NK-92 treated with Interleukin-12 subunit alpha and Interleukin-12 subunit beta, amount 100 ng/mL, for 24 hours (cell line): ENCODE data around the gene DIP2C.
"Not testable (repeated sequence)": the region's sequence is repeated elsewhere in the genome, so short reads cannot be mapped to it uniquely, and the experiment has no call there.

ENCODE experiments used
- DNase-seq: peaks from one replicate; lab custom pipeline; 2025; lab: John Stamatoyannopoulos, UW

DIP2C gene

GRCh38 chr10:479706-480497, 209.6 kb downstream of the DIP2C start:
- not testable (repeated sequence) for DNase-seq

- no peak for DNase-seq
Observed at GRCh38 chr10:478471-479245, 210.8 kb downstream of the DIP2C start.

DNA sequence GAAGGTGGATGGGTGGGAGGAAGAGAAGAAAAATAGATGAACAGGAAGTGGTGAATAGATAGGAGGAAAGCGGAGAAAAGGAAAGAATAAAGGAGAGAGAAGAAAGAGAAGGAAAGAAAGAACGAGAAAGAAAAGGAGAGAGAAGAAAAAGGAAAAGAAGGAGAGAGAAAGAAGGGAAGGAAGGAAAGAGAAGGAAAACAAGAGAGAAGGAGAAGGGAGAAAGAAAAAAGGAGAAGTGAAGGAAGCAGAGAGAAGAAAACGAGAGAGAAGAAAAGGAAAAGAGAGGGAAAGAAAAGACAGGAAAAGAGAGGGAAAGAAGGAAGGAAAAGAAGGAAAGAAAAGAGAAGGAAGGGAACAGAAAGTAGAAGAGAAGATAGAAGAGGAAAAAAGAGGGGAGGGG, 211.8 kb downstream of the DIP2C start:
- DNase-seq: no peak

DNA sequence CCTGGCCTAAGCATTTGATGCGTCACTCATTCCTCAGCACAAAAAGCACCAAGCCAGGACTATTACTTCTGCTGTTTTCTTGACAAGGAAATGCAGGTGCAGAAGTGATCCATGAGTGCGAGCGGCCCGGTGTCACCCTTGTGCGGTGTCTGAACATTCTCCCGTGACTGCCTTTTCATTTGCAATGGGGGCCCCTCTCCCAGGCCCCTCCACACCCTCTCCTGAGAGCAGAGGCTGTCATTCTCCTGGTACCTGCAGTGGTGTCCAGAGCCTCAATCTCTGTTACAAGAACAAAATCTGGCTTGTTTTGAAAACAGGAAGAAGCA, 213.1 kb downstream of the DIP2C start:
- DNase-seq: no peak

DNA sequence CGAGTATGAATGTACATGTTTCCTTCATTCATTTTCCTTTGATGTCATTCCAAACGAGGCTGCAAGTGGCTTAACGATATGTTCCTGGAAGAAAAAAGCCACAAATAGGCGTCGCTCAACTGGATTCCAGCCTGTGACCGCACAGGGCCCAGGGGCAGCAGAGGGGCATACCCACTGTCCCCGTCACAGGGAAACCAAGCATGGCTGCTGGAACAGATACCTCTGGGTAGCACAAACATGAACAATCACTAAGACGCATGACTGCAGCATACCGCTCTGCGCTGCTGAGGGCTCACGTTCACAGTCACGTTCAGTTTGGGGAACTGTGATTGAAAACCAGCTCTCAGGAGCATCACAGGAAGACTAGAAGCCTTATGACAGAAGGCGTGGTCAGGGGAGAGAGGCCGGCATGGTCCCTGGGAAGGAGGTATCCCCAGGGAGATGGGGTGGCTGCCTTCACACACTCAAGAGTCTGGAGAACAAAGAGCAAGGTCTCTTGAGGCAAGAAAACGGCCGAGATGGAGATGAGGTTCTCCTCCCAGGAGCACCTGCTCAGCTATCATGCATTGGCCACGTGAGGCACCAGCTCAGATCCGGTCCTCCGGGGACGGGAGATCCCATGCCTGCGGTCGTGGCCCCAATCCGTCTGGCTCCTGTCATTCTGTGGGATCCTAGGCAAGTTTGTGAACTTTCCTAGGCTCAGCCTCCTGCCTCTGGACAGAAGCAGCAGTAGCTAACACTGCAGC, 213.6 kb downstream of the DIP2C start:
- DNase-seq: no peak

GRCh38 chr10:474946-475345, 214.5 kb downstream of the DIP2C start:
- no peak for DNase-seq

- no peak for DNase-seq
Observed at GRCh38 chr10:474406-474805, 215.1 kb downstream of the DIP2C start.

DNA sequence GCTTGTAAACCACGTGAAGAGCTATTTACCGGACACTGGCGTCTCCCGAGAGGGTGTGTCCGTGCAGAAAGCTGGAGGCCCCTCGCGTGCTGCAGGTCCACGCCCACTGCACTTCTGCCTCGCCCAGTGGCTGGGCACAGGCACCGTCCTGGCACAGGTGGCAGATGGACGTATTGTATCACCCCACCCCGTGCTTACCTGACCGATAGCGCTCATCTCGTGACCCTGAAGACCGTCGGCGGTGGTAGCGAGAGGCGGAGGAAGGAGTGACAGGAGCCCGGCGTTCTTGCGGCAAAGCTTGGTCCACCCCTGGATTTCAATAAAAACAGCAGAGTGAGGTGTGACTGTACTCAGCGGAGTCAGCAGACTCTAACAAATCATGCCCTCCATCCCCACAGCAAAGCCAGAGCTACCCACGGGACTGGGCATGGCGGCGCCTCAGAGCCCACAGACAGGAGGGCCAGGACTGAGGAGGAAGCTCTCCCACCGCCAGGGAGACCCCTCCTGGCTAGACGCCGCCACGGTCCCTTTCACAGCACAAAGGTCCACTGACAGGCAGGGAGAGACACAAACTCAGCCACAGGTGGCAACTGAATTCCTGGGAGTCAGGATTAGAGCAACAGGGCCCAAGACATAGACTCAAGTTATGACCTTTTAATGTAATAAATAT, 217.1 kb downstream of the DIP2C start:
- no peak for DNase-seq

- DNase-seq: no peak
Observed at GRCh38 chr10:470339-471003, 219.0 kb downstream of the DIP2C start.

- DNase-seq: no peak
Observed at GRCh38 chr10:469947-470338, 219.5 kb downstream of the DIP2C start.

DNA sequence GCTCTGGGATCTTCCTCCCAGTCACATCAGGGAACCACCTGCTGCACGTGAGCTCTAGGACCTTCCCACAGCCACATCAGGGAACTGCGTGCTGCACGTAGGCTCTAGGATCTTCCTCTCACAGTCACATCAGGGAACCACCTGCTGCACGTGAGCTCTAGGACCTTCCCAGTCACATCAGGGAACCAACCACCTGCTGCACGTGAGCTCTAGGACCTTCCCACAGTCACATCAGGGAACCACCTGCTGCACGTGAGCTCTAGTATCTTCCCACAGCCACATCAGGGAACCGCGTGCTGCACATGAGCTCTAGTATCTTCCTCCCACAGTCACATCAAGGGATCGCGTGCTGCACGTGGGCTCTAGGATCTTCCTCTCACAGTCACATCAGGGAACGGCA, 229.7 kb downstream of the DIP2C start:
- DNase-seq: no peak

- DNase-seq: no peak
Observed at GRCh38 chr10:458421-458851, 231.0 kb downstream of the DIP2C start.

DNA sequence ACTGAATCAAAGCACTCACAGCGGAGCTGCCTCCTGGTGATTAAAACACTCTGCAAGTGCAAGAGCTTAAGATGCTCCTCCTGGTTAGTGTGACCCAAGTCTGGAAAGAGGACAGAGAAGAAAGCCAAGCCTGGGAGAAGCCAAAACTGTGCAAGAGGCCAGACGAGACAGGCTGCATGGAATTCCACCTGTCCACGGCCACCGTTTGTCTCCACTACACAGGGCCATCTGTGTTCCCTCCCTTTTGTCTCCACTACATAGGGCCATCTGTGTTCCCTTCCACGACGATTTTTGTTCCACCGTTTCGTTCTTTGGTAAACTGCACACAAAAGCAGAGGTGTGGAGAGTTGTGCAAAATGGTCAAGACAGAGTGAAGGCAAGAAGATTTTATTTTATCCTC, 233.0 kb downstream of the DIP2C start:
- DNase-seq: no peak

- no peak for DNase-seq
Observed at GRCh38 chr10:454860-455259, 234.6 kb downstream of the DIP2C start.

GRCh38 chr10:453647-454046, 235.8 kb downstream of the DIP2C start:
- DNase-seq: no peak

DNA sequence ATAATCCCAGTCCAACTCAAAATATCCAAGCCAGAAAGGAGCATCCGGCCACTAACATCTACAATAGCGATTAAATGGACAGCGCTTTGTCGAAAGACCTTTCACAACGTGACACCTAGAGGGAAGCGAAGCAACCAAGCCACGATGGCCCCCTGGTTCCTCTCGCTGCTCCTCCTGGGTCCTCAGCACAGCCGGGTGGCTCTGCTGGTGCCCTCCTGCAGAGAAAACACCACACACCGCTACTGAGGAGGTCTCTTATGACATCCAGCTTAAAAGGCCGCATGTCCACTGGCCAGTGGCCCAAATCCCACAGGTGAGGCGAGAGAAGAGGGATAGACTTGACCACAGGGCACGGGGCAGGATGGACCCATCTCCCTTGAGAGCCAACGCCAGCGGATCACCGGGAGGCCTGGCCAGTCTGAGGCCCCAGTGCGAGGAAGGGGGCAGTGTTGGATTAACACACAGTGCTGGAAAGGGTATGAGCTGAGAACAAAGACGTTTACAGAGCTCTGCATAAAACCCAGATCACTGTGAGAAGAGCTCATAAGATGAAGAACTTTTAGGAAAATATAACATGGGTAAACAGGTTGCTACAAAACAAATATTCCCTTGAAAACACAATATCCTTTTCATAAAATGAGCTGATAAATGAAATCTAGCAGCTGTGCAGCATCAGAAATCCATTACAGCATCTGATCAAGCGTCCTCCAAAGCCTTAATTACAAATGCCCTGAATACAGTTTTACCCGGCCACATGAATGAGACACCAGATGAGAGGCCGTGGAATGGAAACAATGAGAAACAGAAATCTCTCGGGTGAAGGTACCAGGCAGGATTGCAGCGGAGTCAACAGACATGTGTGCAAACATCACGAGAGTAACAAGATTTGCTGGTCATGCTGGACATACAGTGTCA, 236.7 kb downstream of the DIP2C start:
- no peak for DNase-seq

DNA sequence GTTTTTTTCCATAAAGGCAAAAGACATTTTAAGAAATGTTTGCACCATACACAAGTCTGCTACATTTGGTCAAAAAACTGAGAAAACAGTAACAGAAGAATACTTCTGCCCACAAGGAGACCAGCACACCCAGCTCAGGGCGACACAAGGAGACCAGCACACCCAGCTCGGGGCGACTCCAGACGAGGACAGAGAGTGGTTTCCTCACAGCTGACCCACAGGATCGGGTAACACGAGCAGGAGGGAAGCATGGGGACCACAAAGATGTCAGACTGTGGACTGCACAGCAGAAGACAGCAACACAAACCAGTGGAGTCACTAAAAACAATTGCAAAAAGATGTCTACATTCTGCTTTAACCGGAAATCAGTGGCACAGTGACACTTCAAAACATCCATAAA, 237.6 kb downstream of the DIP2C start:
- no peak for DNase-seq

DNA sequence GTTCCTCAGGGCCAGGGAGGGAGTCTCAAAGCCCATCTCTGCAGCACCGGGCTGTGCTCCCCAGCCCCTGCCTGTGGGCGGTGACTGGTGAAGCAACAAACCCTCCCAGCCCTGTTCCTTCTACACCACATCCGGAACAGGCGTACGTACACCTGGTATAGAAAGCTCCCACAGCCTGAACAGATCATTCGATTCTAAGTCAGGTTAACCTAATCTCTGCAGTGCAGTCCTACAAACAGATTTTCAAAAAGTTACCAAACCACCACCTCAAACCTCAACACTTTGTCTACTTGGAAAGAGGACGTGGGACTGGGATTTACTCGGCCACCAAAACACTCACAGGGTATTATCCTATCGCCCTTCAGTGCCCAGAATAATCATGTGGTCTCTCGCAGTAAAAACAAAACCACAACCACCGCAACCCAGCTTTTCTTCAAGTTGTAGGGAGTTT, 238.4 kb downstream of the DIP2C start:
- DNase-seq: no peak

DNA sequence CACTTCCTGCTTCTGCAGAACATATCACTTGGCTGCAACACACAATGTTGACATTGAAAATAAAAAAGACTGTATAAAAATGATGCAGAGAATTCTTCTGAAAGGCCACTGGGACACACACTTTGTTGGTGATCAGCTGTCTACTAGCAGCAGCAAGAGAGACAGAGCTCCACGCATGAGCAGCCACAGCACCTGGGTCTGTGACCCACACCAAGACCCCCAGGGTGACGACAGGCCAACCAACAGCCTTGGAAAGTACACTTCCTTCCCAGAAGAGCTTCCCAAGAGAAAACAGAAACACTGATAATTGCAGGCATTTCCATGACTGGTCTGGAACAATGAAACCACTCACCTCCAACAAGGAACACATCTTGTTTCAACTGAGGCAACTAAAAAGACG, 239.0 kb downstream of the DIP2C start:
- DNase-seq: no peak

- not testable (repeated sequence) for DNase-seq
Observed at GRCh38 chr10:449331-449730, 240.1 kb downstream of the DIP2C start.

DNA sequence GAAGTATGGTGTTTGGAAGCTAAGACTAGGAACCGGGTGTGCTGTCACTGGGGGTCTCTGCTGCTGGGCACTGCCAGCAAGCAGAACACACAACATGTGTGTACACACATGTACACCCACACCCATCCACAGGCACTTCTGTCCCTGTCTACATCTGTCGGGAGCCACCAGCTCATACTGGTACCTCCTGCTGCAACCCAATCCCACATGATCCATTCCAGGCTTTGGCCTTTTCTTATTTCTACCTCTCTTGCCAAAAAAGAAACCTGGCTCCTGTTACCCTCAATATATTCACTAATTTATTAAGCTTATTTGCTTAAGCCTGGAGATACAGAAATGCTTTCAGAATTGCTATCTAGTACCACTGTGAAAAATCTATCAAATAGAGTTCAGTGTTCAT, 246.0 kb downstream of the DIP2C start:
- no peak for DNase-seq
